CD4-positive, alpha-beta T cell treated with Interleukin-17A for 1 hour (primary cell): ENCODE results near the gene USP21.

Experiments
- DNase-seq: peaks from one replicate; pipeline ENCODE4 v3.0.0-alpha.2; 2020

Gene USP21

GRCh38 chr1:161195171-161195570 is 35.9 kb downstream of the USP21 start:
- no peak for DNase-seq

- DNase-seq, result no peak
These were observed 36.8 kb downstream of the USP21 start for GRCh38 chr1:161196111-161196510.

- DNase-seq, result no peak
These were observed 37.5 kb downstream of the USP21 start for GRCh38 chr1:161196521-161197451.

- no peak for DNase-seq
These were observed 38.4 kb downstream of the USP21 start for GRCh38 chr1:161197560-161198193.

GRCh38 chr1:161198194-161198896 is 39.0 kb downstream of the USP21 start:
- no peak for DNase-seq

GRCh38 chr1:161198897-161199431 is 39.7 kb downstream of the USP21 start, which contains the start of gene ADAMTS4:
TSS of gene ADAMTS4 (minus strand) at chr1:161199054. CDS start at chr1:161198627, 427 bp downstream.
- no peak for DNase-seq

GRCh38 chr1:161199506-161200139 is 40.3 kb downstream of the USP21 start:
- DNase-seq, result no peak

- peak; percentile 52 for DNase-seq
These were observed 41.2 kb downstream of the USP21 start for GRCh38 chr1:161200421-161200991.

- no peak for DNase-seq
These were observed 41.9 kb downstream of the USP21 start for GRCh38 chr1:161200992-161201835.

GRCh38 chr1:161201836-161202712 is 42.8 kb downstream of the USP21 start, which contains the start of gene NDUFS2:
TSS of gene NDUFS2 (plus strand) at chr1:161202367. CDS start at chr1:161202386, 19 bp downstream.
- peak; percentile 98 for DNase-seq

GRCh38 chr1:161206411-161207140 is 47.3 kb downstream of the USP21 start:
- no peak for DNase-seq

GRCh38 chr1:161207173-161207572 is 47.9 kb downstream of the USP21 start:
- no peak for DNase-seq

GRCh38 chr1:161209790-161210409 is 50.6 kb downstream of the USP21 start:
- DNase-seq, result peak; percentile 82

- no peak for DNase-seq
These were observed 55.1 kb downstream of the USP21 start for GRCh38 chr1:161214369-161214768.

- DNase-seq, result peak; percentile 21
These were observed 55.8 kb downstream of the USP21 start, which contains the start of gene FCER1G for GRCh38 chr1:161215076-161215475. TSS of gene FCER1G (plus strand) at chr1:161215295. CDS start at chr1:161215322, 27 bp downstream.
